Measurements from ENCODE around the gene DOK3. TPM values are rescaled to one million over a fixed set of nuclear protein-coding genes. Genes with fewer than 3 reads are reported as not detected.

Gene DOK3
- total and polyA plus RNA-seq, 2 donors (not counting 3 experiments of a cell fraction or from before 2014, with no cell fraction given) = 4.8 to 5.3 TPM

DNA sequence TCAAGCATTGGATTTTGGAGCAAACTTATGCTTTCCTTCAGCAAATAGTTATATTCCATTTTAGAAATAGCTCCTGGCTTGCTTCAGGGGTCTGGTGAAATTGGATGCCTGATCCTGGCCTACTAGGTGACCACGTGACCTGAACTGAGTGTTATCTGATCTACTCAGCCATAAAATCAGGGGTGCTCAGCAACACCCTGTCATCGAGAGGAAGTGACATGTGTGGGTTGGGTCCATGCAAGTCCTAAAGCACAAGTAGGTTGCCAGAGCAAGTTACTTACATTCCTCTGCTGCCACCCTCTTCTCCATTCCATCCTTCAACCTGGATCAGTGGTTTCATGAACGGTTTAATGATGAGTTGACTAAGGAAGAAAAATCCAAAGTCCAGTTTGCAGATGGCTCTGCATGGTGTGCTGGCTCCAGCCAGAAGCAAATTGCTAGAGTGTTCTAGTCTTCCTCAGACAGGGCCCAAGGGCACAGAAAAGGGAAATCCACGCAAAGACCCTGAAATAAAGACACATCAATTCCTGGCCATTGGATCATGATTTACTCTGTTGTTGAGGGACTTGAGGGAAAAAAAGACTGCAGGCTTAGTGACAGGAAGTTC lies 47.5 kb upstream of the DOK3 start:
- H3K4me1 ChIP-seq (ENCODE audit: control insufficient read depth, extremely low read depth, insufficient read depth, low read length) = peaks cover 8% of the 10 kb centered on the region

DNA sequence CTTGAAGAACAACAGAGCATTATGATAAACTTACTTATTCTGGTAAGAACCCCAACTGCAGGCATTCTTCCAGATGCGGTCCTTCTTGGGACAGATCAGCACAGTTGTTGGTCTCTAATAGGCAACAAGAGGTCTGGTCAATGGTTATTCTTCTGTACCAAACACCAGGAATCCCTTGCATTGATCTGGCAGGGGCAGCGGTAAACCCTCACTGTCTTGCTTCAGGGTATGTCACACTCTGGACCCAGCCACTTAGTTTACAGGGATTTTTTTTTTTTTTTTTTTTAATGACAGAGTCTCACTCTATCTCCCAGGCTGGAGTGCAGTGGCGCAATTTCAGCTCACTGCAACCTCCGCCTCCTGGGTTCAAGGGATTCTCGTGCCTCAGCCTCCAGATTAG lies 46.0 kb upstream of the DOK3 start:
- Histone ChIP-seq H3K36me3 (ENCODE audit: control insufficient read depth in 2 of 2, extremely low read depth in 1 of 2, insufficient read depth in 2 of 2, low read length in 2 of 2) (peaks cover 0 to 3% of the 10 kb centered on the region in 2 experiments), H3K4me3 (replicated peaks in 1 of 3; ENCODE audit: insufficient read depth in 1 of 3, low read depth in 1 of 3, low read length in 3 of 3) (no peak overlapping the region), H3K9ac (replicated peaks; ENCODE audit: extremely low read depth, insufficient read depth, low read length) (no peak overlapping the region), H2AFZ (ENCODE audit: low read depth, low read length) (no peak overlapping the region), H3K4me1 (ENCODE audit: control insufficient read depth, extremely low read depth, insufficient read depth, low read length) (peaks cover 8% of the 10 kb centered on the region), H3K79me2 (ENCODE audit: control insufficient read depth, insufficient read depth, low read length) (peaks cover 29% of the 10 kb centered on the region), H3K27ac (ENCODE audit: insufficient read depth, low read depth, low read length) (no peak overlapping the region), H3K9me3 (replicated peaks; ENCODE audit: control insufficient read depth, insufficient read depth, low read length) (no peaks in the 10 kb centered on the region), H3K4me2 (ENCODE audit: insufficient read depth, low read length) (no peak overlapping the region), H4K20me1 (replicated peaks; ENCODE audit: control insufficient read depth, extremely low read depth, insufficient read depth, low read length) (no peaks in the 10 kb centered on the region), H3K27me3 (ENCODE audit: control insufficient read depth in 2 of 2, insufficient read depth in 2 of 2, low read length in 2 of 2) (peaks cover 0 to 5% of the 10 kb centered on the region in 2 experiments), H3K9me1 (replicated peaks; ENCODE audit: control insufficient read depth, extremely low read depth, insufficient read depth, low read length) (no peaks in the 10 kb centered on the region)
- intact Hi-C loops (cut with micrococcal nuclease) = no loop called here
- BruUV-seq (replicated peaks) = no TSS peak
- dilution Hi-C loops (cut with MboI; ENCODE audit: extremely low pct_ligation_motif_present, low sequenced_read_pairs) = no loop called here
- FAIRE-seq (no peak), DNase-seq (ENCODE audit: low read depth, low spot score) (no peak)
- ChIA-PET POLR2A (no interaction called here), CTCF (no interaction called here)
- no peak for TF ChIP-seq GATA2 (IDR thresholded peaks at IDR 0.05; ENCODE audit: insufficient read depth, insufficient read length, low read depth, low read length)

More for the DNA sequence above, 47.5 kb upstream of the DOK3 start:
- intact Hi-C loops (cut with micrococcal nuclease) (no loop called here), dilution Hi-C loops (cut with MboI; ENCODE audit: extremely low pct_ligation_motif_present, low sequenced_read_pairs) (no loop called here)
- DNase-seq (ENCODE audit: low read depth, low spot score) (no peak), FAIRE-seq (no peak)
- H2AFZ ChIP-seq (ENCODE audit: low read depth, low read length) = no peak overlapping the region
- no peak overlapping the region for H3K4me2 ChIP-seq (ENCODE audit: insufficient read depth, low read length)
- TF ChIP-seq, protein P1, sequence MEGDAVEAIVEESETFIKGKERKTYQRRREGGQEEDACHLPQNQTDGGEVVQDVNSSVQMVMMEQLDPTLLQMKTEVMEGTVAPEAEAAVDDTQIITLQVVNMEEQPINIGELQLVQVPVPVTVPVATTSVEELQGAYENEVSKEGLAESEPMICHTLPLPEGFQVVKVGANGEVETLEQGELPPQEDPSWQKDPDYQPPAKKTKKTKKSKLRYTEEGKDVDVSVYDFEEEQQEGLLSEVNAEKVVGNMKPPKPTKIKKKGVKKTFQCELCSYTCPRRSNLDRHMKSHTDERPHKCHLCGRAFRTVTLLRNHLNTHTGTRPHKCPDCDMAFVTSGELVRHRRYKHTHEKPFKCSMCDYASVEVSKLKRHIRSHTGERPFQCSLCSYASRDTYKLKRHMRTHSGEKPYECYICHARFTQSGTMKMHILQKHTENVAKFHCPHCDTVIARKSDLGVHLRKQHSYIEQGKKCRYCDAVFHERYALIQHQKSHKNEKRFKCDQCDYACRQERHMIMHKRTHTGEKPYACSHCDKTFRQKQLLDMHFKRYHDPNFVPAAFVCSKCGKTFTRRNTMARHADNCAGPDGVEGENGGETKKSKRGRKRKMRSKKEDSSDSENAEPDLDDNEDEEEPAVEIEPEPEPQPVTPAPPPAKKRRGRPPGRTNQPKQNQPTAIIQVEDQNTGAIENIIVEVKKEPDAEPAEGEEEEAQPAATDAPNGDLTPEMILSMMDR (IDR thresholded peaks at IDR 0.05; ENCODE audit: extremely low read depth in 1 of 2, insufficient read depth in 1 of 2, low read depth in 1 of 2, low read length in 2 of 2) = no peak
- TF ChIP-seq, protein P2, sequence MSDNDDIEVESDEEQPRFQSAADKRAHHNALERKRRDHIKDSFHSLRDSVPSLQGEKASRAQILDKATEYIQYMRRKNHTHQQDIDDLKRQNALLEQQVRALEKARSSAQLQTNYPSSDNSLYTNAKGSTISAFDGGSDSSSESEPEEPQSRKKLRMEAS (IDR thresholded peaks at IDR 0.05; ENCODE audit: insufficient read depth, insufficient read length) = no peak
- no peak for TF ChIP-seq JUN (IDR thresholded peaks at IDR 0.05; ENCODE audit: borderline replicate concordance, insufficient read depth, insufficient read length, low read depth)
- H3K27me3 ChIP-seq (ENCODE audit: control insufficient read depth in 2 of 2, insufficient read depth in 2 of 2, low read length in 2 of 2) = peaks cover 0 to 5% of the 10 kb centered on the region in 2 experiments
- CTCF ChIA-PET = no interaction called here
- peaks cover 0 to 3% of the 10 kb centered on the region in 2 experiments for H3K36me3 ChIP-seq (ENCODE audit: control insufficient read depth in 2 of 2, extremely low read depth in 1 of 2, insufficient read depth in 2 of 2, low read length in 2 of 2)
- H3K79me2 ChIP-seq (ENCODE audit: control insufficient read depth, insufficient read depth, low read length) = peaks cover 18% of the 10 kb centered on the region
- BruUV-seq (replicated peaks) = no TSS peak
- no peaks in the 10 kb centered on the region for H3K9me1 ChIP-seq (replicated peaks; ENCODE audit: control insufficient read depth, extremely low read depth, insufficient read depth, low read length)
- POLR2A ChIA-PET = interaction anchor here (0.8 kb wide), 1 partner anchor 59 kb away, joined by 3 read pairs; the partner anchor contains the start of gene PDLIM7
- H3K9me3 ChIP-seq (replicated peaks; ENCODE audit: control insufficient read depth, insufficient read depth, low read length) = no peaks in the 10 kb centered on the region
- H3K4me3 ChIP-seq (replicated peaks in 1 of 3; ENCODE audit: insufficient read depth in 1 of 3, low read depth in 1 of 3, low read length in 3 of 3) = no peak overlapping the region
- H3K27ac ChIP-seq (ENCODE audit: insufficient read depth, low read depth, low read length) = no peak overlapping the region
- H4K20me1 ChIP-seq (replicated peaks; ENCODE audit: control insufficient read depth, extremely low read depth, insufficient read depth, low read length) = no peaks in the 10 kb centered on the region
- H3K9ac ChIP-seq (replicated peaks; ENCODE audit: extremely low read depth, insufficient read depth, low read length) = no peak overlapping the region
